Neutrophil (primary cell): ENCODE results near the gene MYH16.

Experiments used
- H3K27ac ChIP-seq: fragments of 200-600 bp; sonication (generic); 2 replicates; pipeline ENCODE4 v1.5.1; 2016; ENCODE audit warnings: mild to moderate bottlenecking, moderate library complexity
- H3K27me3 ChIP-seq: fragments of 200-600 bp; sonication (generic); 2 replicates; pipeline ENCODE4 v1.6.0; 2016; ENCODE audit warnings: mild to moderate bottlenecking
- H3K36me3 ChIP-seq: fragments of 200-600 bp; sonication (generic); 2 replicates; pipeline ENCODE4 v1.5.1; 2017
- H3K4me1 ChIP-seq, 2 experiments: fragments of 200-600 bp in 1 of 2; sonication (generic) in 1 of 2; 1 replicate in 1 of 2; 2 replicates in 1 of 2; pipeline versions ENCODE4 v1.5.1 to v1.6.1; 2013 to 2016; ENCODE audit warnings: low read depth in 1 of 2, low read length in 1 of 2, mild to moderate bottlenecking in 1 of 2, moderate library complexity in 1 of 2; ENCODE audit not compliant: control insufficient read depth in 1 of 2, insufficient read depth in 1 of 2
- H3K4me3 ChIP-seq, 2 experiments: fragments of 200-600 bp in 1 of 2; sonication (generic) in 1 of 2; 1 replicate in 1 of 2; 2 replicates in 1 of 2; pipeline ENCODE4 v1.5.1; 2013 to 2016; ENCODE audit warnings: low read depth in 1 of 2, low read length in 1 of 2, mild to moderate bottlenecking in 1 of 2, moderate library complexity in 1 of 2
- H3K9me3 ChIP-seq: fragments of 200-600 bp; sonication (generic); 2 replicates; pipeline ENCODE4 v1.5.1; 2016
- CTCF ChIP-seq: fragments of 200-600 bp; sonication (generic); IDR thresholded peaks from 2 replicates; pipeline ENCODE4 v1.5.1; 2016; ENCODE audit warnings: antibody characterized with exemption

MYH16 gene

GRCh38 chr7:99296471-99296870, 23.8 kb downstream of the MYH16 start:
- Histone ChIP-seq H3K4me1 (no peaks in the 10 kb centered on the region), H3K9me3 (no peaks in the 10 kb centered on the region), H3K27ac (no peak overlapping the region), H3K4me3 (no peak overlapping the region), H3K36me3 (no peaks in the 10 kb centered on the region), H3K27me3 (no peaks in the 10 kb centered on the region)
- no peak for TF ChIP-seq CTCF

- Histone ChIP-seq H3K9me3 (no peaks in the 10 kb centered on the region), H3K4me3 (no peak overlapping the region), H3K27ac (no peak overlapping the region), H3K4me1 (no peaks in the 10 kb centered on the region), H3K27me3 (no peaks in the 10 kb centered on the region), H3K36me3 (no peaks in the 10 kb centered on the region)
- no peak for TF ChIP-seq CTCF
Measured at GRCh38 chr7:99301496-99301895, 28.9 kb downstream of the MYH16 start.

GRCh38 chr7:99305473-99306260, 33.0 kb downstream of the MYH16 start:
- no peaks in the 10 kb centered on the region for H3K9me3 ChIP-seq

GRCh38 chr7:99308461-99309074, 35.9 kb downstream of the MYH16 start:
- Histone ChIP-seq H3K9me3 (no peaks in the 10 kb centered on the region), H3K4me1 (peaks cover 0 to 5% of the 10 kb centered on the region in 2 experiments), H3K36me3 (no peaks in the 10 kb centered on the region), H3K27me3 (no peaks in the 10 kb centered on the region), H3K27ac (no peak overlapping the region), H3K4me3 (no peak overlapping the region)
- TF ChIP-seq CTCF = no peak

More at GRCh38 chr7:99305473-99306260, 33.0 kb downstream of the MYH16 start:
- TF ChIP-seq CTCF = no peak
- Histone ChIP-seq H3K27me3 (no peaks in the 10 kb centered on the region), H3K4me1 (no peaks in the 10 kb centered on the region), H3K4me3 (no peak overlapping the region), H3K36me3 (no peaks in the 10 kb centered on the region), H3K27ac (no peak overlapping the region)

GRCh38 chr7:99309111-99309510, 36.5 kb downstream of the MYH16 start:
- H3K27me3 ChIP-seq = no peaks in the 10 kb centered on the region
- H3K36me3 ChIP-seq = no peaks in the 10 kb centered on the region
- peaks cover 0 to 5% of the 10 kb centered on the region in 2 experiments for H3K4me1 ChIP-seq
- H3K27ac ChIP-seq = no peak overlapping the region
- H3K9me3 ChIP-seq = no peaks in the 10 kb centered on the region
- TF ChIP-seq CTCF = no peak
- H3K4me3 ChIP-seq = no peak overlapping the region
